ENCODE results near the gene DHRS7C. TPM values are rescaled to one million over a fixed set of nuclear protein-coding genes. Genes with fewer than 3 reads are reported as not detected.

The DHRS7C gene
- total RNA-seq, 1 experiment from 2014 or later = not detected

DNA sequence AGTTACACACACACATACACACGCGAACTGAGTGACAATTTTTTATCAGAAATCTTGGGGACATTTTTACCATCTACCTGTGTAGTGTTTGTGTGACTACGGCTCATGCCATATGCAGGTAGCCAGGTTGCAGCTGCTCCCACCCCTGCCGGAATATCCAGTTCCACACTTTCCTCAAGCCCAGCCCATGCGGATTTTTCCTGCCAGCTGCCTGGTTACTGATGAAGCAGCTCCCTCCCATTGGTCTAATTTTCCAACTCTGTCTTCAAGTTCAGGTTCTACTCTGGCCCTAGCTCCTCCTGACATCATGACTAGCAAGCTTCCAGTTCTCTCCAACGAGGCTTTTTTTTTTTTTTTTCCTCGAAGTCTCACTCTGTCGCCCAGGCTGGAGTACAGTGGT is 25.7 kb upstream of the DHRS7C start:
- no peaks in the 10 kb centered on the region for H3K27me3 ChIP-seq (ENCODE audit: control insufficient read depth, insufficient read depth, low read length)
- peak; percentile 67 for DNase-seq
- no peaks in the 10 kb centered on the region for H3K36me3 ChIP-seq (replicated peaks; ENCODE audit: control insufficient read depth, insufficient read depth, low read length)
- H3K4me3 ChIP-seq (ENCODE audit: insufficient read depth, low read depth, low read length) = no peak overlapping the region

DNA sequence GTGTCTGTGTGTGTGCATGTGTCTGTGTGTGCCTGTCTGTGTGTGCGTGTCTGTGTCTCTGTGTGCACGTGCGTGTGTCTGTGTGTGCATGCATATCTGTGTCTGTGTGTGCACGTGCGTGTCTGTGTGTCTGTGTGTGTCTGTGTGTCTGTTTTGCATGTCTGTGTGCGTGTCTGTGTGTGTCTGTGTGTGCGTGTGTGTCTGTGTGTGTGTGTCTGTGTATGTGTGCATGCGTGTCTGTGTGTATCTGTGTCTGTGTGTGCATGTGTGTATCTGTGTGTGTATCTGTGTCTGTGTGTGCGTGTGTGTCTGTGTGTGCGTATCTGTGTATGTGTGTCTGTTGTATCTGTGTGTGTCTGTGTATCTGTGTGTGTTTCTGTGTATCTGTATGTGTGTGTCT is 25.1 kb upstream of the DHRS7C start:
- DNase-seq = no peak
- Histone ChIP-seq H3K36me3 (replicated peaks; ENCODE audit: control insufficient read depth, insufficient read depth, low read length) (no peaks in the 10 kb centered on the region), H3K27me3 (ENCODE audit: control insufficient read depth, insufficient read depth, low read length) (no peaks in the 10 kb centered on the region), H3K4me3 (ENCODE audit: insufficient read depth, low read depth, low read length) (no peak overlapping the region)

DNA sequence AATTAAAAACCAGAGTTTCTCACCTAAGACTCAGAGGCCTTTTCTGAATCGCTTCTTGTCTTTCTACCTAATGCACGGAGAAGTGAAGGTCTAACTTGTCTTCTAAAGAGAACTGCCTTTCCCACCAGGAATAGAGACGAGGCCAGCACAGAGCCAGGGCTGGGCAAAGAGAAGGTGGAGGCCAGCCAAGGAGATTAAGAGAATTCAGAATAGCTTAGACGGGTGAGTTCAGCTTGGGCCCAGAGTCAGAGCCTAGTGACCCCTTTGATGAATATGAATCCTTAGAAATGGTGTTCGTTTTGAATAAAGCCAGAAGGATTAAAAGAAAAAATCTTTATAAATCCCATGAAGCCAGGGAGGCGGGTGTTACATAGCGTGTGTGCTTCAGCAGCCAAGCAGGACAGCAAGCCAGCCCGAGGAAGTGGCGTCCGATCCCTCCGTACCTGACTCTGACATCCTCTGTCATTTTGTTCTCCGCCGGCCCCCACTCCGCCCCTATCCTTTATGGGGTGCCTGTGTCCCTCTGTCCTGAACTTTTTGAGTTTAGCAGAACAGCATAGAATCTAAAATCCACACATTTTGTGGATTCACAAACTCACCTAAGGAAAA is 23.0 kb upstream of the DHRS7C start:
- no peak for DNase-seq
- H3K4me3 ChIP-seq (ENCODE audit: insufficient read depth, low read depth, low read length) = no peak overlapping the region
- no peaks in the 10 kb centered on the region for H3K36me3 ChIP-seq (replicated peaks; ENCODE audit: control insufficient read depth, insufficient read depth, low read length)
- no peaks in the 10 kb centered on the region for H3K27me3 ChIP-seq (ENCODE audit: control insufficient read depth, insufficient read depth, low read length)

DNA sequence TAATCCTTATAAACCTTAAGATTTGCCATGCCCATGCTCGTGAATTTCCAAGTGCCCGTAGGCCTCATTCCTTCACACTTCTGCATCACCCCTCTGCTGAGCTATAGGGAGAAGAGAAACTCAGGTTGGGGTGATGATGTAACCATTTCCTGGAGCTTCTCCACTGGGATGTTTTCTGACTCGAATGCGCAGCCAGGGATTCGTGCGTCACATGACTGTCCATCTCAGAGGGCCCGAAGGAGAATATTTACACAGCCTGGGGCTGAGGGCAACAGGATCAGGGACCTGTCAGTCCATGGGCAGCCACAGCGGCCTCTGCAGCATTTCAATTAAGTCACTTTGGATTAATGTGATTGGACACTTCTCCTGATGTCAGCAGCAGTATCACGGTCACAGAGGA is 21.8 kb upstream of the DHRS7C start:
- Histone ChIP-seq H3K4me3 (ENCODE audit: insufficient read depth, low read depth, low read length) (no peak overlapping the region), H3K36me3 (replicated peaks; ENCODE audit: control insufficient read depth, insufficient read depth, low read length) (no peaks in the 10 kb centered on the region), H3K27me3 (ENCODE audit: control insufficient read depth, insufficient read depth, low read length) (no peaks in the 10 kb centered on the region)
- DNase-seq = no peak

DNA sequence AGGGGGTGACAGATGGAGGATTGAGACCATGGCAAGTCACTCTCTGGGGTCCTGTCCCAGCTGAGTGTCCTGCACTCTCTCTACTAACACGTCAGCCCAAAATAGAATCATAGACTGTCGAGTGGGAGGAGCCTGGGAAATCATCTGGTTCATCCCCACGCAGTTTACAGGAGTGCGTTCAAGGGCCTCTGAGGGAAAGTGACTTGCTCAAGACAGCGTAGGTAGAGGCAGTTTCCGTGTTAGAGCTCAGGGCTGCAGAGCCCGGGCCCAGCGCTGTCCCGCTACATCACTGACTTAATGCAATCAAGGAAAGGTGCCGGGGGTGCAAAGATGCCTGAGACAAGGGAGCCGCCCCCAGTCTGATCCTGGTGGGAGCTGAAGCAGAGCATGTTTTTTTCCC is 20.1 kb upstream of the DHRS7C start:
- Histone ChIP-seq H3K4me3 (ENCODE audit: insufficient read depth, low read depth, low read length) (no peak overlapping the region), H3K36me3 (replicated peaks; ENCODE audit: control insufficient read depth, insufficient read depth, low read length) (no peaks in the 10 kb centered on the region), H3K27me3 (ENCODE audit: control insufficient read depth, insufficient read depth, low read length) (no peaks in the 10 kb centered on the region)
- no peak for DNase-seq

DNA sequence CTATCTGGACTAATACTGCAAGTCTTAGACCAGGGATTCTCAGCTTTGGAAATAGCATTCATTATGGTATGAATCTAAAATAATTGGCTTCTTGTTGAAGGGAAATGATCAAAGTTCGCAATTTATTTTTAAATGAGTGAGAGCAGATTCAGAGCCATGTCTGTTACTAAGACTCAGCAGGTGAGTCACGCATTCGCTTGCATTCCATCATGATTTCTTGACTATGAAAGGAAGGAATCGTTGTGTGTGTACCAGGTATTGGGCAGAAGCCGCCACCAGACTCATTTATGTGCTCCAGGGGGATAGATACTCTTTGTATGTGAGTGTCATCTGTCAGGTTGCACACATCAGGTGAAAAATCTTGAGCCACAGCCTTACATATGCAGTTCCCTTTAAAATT is 19.7 kb upstream of the DHRS7C start:
- Histone ChIP-seq H3K36me3 (replicated peaks; ENCODE audit: control insufficient read depth, insufficient read depth, low read length) (no peaks in the 10 kb centered on the region), H3K4me3 (ENCODE audit: insufficient read depth, low read depth, low read length) (no peak overlapping the region), H3K27me3 (ENCODE audit: control insufficient read depth, insufficient read depth, low read length) (no peaks in the 10 kb centered on the region)
- no peak for DNase-seq

DNA sequence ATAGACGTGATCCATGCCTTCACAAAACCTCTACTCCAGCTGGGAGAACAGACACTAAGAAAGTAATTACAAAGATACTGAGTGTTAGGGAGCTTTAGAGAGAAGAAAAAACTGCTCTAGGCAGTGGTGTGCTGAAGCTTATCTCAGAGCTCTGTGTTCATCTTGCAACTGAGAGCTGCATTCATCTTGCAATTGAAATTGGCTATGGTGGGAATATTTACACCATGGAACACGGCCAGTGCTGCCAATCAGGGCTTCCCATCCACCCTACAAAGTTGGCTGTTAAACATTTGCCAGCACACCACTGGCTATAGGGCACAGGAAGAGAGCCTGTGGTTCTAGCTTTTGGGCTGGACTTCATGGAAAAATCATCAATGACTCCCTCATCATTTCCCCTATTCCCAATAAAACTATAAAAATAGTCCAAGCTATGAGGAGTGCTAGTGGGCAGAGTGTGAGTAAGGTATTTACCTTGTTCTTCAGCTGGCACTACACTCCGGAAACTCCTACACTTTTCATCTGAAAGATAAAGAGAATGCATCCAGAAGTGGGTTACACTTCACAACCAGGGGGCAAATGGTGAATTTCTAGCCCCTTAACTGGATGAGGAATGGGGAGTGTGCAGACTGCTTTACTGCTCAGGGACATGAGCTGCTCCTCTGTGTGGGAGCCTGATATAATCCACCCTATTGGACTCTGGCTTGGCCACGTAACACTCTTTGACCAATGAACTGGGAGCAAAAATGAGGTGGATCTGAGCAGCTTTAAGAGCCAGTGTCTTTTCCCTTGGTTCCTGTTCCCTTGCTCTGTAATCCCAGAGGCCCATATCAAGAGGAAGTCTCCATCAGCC is 18.9 kb upstream of the DHRS7C start:
- Histone ChIP-seq H3K36me3 (replicated peaks; ENCODE audit: control insufficient read depth, insufficient read depth, low read length) (no peaks in the 10 kb centered on the region), H3K4me3 (ENCODE audit: insufficient read depth, low read depth, low read length) (no peak overlapping the region), H3K27me3 (ENCODE audit: control insufficient read depth, insufficient read depth, low read length) (no peaks in the 10 kb centered on the region)
- DNase-seq = no peak

DNA sequence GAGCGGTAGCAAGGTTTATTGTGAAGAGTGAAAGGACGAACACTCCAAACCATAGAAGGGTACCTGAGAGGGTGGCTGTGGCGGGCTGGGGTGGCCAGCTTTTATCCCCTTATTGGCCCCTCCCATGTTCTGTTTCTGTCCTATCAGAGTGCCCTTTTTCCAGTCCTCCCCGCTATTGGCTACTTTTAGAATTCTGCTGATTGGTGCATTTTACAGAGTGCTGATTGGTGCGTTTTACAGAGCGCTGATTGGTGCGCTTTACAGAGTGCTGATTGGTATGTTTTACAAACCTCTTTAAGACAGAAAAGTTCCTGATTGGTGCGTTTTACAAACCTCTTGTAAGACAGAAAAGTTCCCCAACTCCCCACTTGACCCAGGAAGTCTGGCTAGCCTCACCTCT is 18.0 kb upstream of the DHRS7C start:
- Histone ChIP-seq H3K36me3 (replicated peaks; ENCODE audit: control insufficient read depth, insufficient read depth, low read length) (no peaks in the 10 kb centered on the region), H3K27me3 (ENCODE audit: control insufficient read depth, insufficient read depth, low read length) (no peaks in the 10 kb centered on the region), H3K4me3 (ENCODE audit: insufficient read depth, low read depth, low read length) (no peak overlapping the region)
- no peak for DNase-seq

DNA sequence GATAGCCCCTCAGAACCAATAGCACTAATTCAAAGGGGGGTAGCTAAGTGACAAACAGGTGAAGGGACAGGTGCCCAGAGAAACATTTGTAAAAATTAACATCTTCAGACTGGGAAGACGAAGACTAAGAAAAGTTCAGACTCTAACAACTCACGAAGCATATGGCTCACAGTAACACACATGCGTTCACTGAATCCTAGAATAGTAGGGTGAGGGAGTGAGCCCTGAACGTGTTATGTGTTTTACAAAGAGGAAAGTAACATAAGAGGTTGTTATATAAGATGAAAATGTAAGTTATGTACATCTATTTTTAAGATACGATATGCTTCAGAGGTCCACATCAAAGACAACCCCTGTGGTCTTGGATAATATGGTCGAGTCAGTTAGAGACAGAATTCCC is 15.3 kb upstream of the DHRS7C start:
- Histone ChIP-seq H3K4me3 (ENCODE audit: insufficient read depth, low read depth, low read length) (no peak overlapping the region), H3K36me3 (replicated peaks; ENCODE audit: control insufficient read depth, insufficient read depth, low read length) (no peaks in the 10 kb centered on the region), H3K27me3 (ENCODE audit: control insufficient read depth, insufficient read depth, low read length) (no peaks in the 10 kb centered on the region)
- no peak for DNase-seq

DNA sequence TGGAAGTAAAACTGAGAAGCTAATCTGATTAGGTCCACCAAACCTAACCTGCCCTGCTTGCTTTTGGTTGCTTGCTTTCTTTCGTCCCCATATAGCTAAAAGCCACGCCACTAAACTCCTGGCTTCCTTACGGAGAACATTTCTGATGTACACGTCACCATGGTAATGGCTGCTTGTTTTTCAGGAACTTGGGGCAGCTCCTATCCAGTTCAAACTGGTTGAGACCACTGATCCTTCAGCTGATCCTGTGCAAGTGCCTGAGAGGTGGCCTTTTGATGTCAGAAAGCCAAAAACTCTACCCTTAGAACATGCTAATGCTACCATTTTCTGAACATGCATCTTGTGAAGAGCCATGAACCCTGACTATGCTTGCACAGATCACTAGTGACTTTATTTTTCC is 14.4 kb upstream of the DHRS7C start:
- Histone ChIP-seq H3K36me3 (replicated peaks; ENCODE audit: control insufficient read depth, insufficient read depth, low read length) (no peaks in the 10 kb centered on the region), H3K4me3 (ENCODE audit: insufficient read depth, low read depth, low read length) (no peak overlapping the region), H3K27me3 (ENCODE audit: control insufficient read depth, insufficient read depth, low read length) (no peaks in the 10 kb centered on the region)
- DNase-seq = no peak

DNA sequence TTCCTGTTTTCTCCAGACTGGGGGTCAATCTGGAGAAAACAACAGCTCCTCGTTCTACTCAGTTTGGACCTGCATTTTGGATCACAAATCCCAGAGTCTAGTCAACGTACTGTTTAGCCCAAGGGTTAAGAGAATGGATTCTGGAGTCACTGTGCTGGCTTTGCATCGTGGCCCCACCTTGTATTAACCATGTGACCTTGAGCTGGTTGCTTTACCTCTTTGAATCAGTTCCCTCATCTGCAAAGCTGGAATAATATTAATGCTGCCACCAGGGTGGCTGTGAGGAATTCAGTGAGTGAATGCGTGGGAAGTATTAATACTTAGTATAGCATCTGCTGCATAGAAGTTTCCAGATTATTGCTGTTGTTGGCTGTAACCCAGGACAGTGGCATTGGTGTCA is 11.3 kb upstream of the DHRS7C start:
- Histone ChIP-seq H3K4me3 (ENCODE audit: insufficient read depth, low read depth, low read length) (no peak overlapping the region), H3K36me3 (replicated peaks; ENCODE audit: control insufficient read depth, insufficient read depth, low read length) (no peaks in the 10 kb centered on the region), H3K27me3 (ENCODE audit: control insufficient read depth, insufficient read depth, low read length) (no peaks in the 10 kb centered on the region)
- DNase-seq = no peak

DNA sequence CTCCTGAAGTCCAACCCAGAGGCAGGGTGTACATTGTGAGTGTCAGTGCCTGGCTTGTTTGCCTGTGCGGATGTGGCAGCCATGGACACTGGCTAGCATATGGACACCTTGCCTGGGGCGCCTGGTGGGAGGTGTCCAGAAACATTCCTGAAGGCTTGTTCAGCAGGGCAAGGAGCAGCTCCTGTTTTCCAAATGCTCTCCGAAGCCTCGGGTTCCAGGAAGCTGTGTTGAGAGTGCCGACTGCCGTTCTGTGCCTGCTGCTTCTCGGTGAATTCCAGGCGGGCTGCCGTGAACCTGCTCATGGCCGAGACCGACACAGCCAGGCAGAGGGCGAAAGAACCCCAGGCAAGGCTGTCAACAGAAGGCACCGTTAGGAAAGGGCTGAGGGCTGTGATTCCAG is 10.9 kb upstream of the DHRS7C start:
- Histone ChIP-seq H3K27me3 (ENCODE audit: control insufficient read depth, insufficient read depth, low read length) (no peaks in the 10 kb centered on the region), H3K4me3 (ENCODE audit: insufficient read depth, low read depth, low read length) (no peak overlapping the region)
- no peak for DNase-seq

DNA sequence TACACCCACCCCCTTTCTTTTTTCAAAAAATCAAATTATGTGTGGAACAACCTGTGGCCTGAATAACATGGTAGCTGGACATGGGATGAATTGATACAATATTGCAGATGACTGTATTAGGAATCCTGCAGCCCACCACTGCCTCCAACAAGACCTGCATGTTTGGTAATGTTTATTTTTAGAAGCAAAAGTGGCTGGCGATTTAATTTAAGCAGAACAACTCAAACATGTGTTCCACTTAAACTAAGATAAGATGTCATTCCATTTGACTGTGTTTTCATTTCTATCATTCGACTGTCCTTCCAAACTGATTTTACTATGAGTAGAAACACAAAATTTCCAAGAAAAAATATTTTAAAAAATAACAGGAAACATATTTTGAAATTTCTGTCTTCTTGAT is 10.1 kb upstream of the DHRS7C start:
- no peaks in the 10 kb centered on the region for H3K36me3 ChIP-seq (replicated peaks; ENCODE audit: control insufficient read depth, insufficient read depth, low read length)
- H3K27me3 ChIP-seq (ENCODE audit: control insufficient read depth, insufficient read depth, low read length) = no peaks in the 10 kb centered on the region
- DNase-seq = no peak
- H3K4me3 ChIP-seq (ENCODE audit: insufficient read depth, low read depth, low read length) = no peak overlapping the region

More for the DNA sequence above, 10.9 kb upstream of the DHRS7C start:
- no peaks in the 10 kb centered on the region for H3K36me3 ChIP-seq (replicated peaks; ENCODE audit: control insufficient read depth, insufficient read depth, low read length)

DNA sequence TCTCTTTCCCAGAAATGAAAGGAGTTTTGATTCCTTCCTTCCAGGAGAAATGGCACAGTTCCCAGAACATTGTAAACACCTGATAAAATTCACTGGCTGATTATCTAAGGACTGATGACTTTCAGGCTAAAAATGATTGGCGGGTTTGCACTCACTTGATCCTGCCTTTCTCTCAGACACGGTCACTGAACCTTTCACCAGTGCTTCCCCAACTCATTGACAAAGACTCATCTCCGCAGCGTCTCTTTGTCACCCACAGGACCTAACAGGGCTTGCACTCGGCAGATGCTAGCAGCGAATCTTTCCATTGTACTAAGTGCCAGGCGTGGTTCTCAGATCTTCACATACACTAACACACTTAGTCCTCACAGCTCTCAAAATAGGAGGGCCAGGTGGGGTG is 7.3 kb upstream of the DHRS7C start:
- no peaks in the 10 kb centered on the region for H3K27me3 ChIP-seq (ENCODE audit: control insufficient read depth, insufficient read depth, low read length)
- H3K4me3 ChIP-seq (ENCODE audit: insufficient read depth, low read depth, low read length) = no peak overlapping the region
- H3K36me3 ChIP-seq (replicated peaks; ENCODE audit: control insufficient read depth, insufficient read depth, low read length) = no peaks in the 10 kb centered on the region
- no peak for DNase-seq

DNA sequence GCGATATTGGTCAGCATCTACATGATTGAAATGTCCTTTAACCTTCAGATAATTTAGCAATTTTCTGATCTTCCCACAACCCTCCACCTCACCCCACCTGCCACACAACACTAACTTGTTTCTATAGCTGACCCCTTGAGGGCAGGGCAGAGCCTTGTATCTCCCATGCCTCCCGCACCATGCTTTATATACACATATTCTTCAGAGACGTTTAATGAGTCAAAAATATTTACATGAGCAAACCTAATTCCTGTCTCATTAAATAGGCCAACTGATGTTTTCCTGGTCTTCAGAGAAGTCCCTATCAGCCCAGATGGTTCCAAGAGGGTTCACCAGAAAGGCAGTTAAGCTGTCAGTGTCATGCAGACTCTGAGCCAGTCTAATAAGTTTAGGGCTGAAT is 6.6 kb upstream of the DHRS7C start:
- H3K36me3 ChIP-seq (replicated peaks; ENCODE audit: control insufficient read depth, insufficient read depth, low read length) = no peaks in the 10 kb centered on the region
- H3K4me3 ChIP-seq (ENCODE audit: insufficient read depth, low read depth, low read length) = no peak overlapping the region
- DNase-seq = peak; percentile 29
- H3K27me3 ChIP-seq (ENCODE audit: control insufficient read depth, insufficient read depth, low read length) = no peaks in the 10 kb centered on the region

All from H7 (cell line).